HUES6 (cell line): ENCODE data around the gene ACO2.
"Not testable (repeated sequence)": the region's sequence is repeated elsewhere in the genome, so short reads cannot be mapped to it uniquely, and the experiment has no call there.

Experiments used
- H3K27ac ChIP-seq: 2 replicates; pipeline ENCODE4 v1.7.0; 2013; ENCODE audit warnings: low read depth, mild to moderate bottlenecking, low read length, inconsistent platforms
- H3K27me3 ChIP-seq: 2 replicates; pipeline ENCODE4 v1.6.1; 2013; ENCODE audit warnings: low read length; ENCODE audit not compliant: control insufficient read depth, insufficient read depth
- H3K36me3 ChIP-seq: 2 replicates; pipeline ENCODE4 v1.6.1; 2013; ENCODE audit warnings: low read length; ENCODE audit not compliant: control insufficient read depth, insufficient read depth
- H3K4me1 ChIP-seq: 2 replicates; pipeline ENCODE4 v1.6.1; 2013; ENCODE audit warnings: low read length; ENCODE audit not compliant: control insufficient read depth, insufficient read depth
- H3K4me3 ChIP-seq: 2 replicates; pipeline ENCODE4 v1.5.1; 2013; ENCODE audit warnings: low read depth, low read length
- H3K9ac ChIP-seq: one replicate; pipeline ENCODE4 v1.6.1; 2013; ENCODE audit warnings: mild to moderate bottlenecking, low read length
- H3K9me3 ChIP-seq: 2 replicates; pipeline ENCODE4 v1.6.1; 2013; ENCODE audit warnings: low read depth, low read length; ENCODE audit not compliant: control insufficient read depth, insufficient read depth

ACO2 gene

DNA sequence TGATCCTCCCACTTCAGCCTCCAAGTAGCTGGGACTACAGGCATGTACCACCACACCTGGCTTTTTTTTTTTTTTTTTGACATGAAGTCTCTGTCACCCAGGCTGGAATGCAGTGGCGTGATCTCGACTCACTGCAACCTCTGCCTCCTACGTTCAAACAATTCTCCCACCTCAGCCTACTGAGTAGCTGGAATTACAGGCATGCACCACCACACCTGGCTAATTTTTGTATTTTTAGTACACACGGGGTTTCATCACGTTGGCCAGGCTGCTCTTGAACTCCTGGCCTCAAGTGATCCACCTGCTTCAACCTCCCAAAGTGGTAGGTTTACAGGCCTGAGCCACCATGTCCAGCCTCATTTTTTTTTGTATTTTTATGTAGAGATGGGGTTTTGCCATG, 28.4 kb upstream of the ACO2 start:
- H3K9me3 ChIP-seq, H3K27me3 ChIP-seq, H3K27ac ChIP-seq, H3K4me1 ChIP-seq, H3K4me3 ChIP-seq, H3K9ac ChIP-seq: not testable (repeated sequence)
- H3K36me3 ChIP-seq: peaks cover 50% of the 10 kb centered on the region

- no peaks in the 10 kb centered on the region for H3K27me3 ChIP-seq
- H3K9ac ChIP-seq: no peak overlapping the region
- H3K27ac ChIP-seq: no peak overlapping the region
- H3K36me3 ChIP-seq: peaks cover 32% of the 10 kb centered on the region
- H3K4me1 ChIP-seq: no peaks in the 10 kb centered on the region
- H3K9me3 ChIP-seq: no peaks in the 10 kb centered on the region
- H3K4me3 ChIP-seq: no peak overlapping the region
Measured at GRCh38 chr22:41442240-41442792, 26.6 kb upstream of the ACO2 start.

- peak overlapping the region; percentile 86; the same call in 1 of the 2 replicates for H3K27ac ChIP-seq
Measured at GRCh38 chr22:41444360-41445128, 24.4 kb upstream of the ACO2 start.

GRCh38 chr22:41445129-41446056, 23.5 kb upstream of the ACO2 start:
- H3K9ac ChIP-seq: peak overlapping the region; percentile 98
- peaks cover 13% of the 10 kb centered on the region for H3K36me3 ChIP-seq
- H3K27ac ChIP-seq: peak overlapping the region; percentile 86; the same call in 1 of the 2 replicates
- peak overlapping the region; percentile 72 for H3K4me3 ChIP-seq
- H3K4me1 ChIP-seq: peaks cover 5% of the 10 kb centered on the region; the same call in 1 of the 2 replicates
- H3K27me3 ChIP-seq: no peaks in the 10 kb centered on the region
- H3K9me3 ChIP-seq: no peaks in the 10 kb centered on the region

More at GRCh38 chr22:41444360-41445128, 24.4 kb upstream of the ACO2 start:
- H3K9me3 ChIP-seq: no peaks in the 10 kb centered on the region
- H3K4me1 ChIP-seq: peaks cover 5% of the 10 kb centered on the region; the same call in 1 of the 2 replicates
- H3K4me3 ChIP-seq: peak overlapping the region; percentile 72
- no peaks in the 10 kb centered on the region for H3K27me3 ChIP-seq
- peaks cover 16% of the 10 kb centered on the region for H3K36me3 ChIP-seq
- H3K9ac ChIP-seq: peak overlapping the region; percentile 98

GRCh38 chr22:41446057-41446501, 22.8 kb upstream of the ACO2 start:
- H3K4me1 ChIP-seq: peaks cover 5% of the 10 kb centered on the region; the same call in 1 of the 2 replicates
- peak overlapping the region; percentile 98 for H3K9ac ChIP-seq
- no peaks in the 10 kb centered on the region for H3K27me3 ChIP-seq
- H3K27ac ChIP-seq: peak overlapping the region; percentile 86
- peak overlapping the region; percentile 72 for H3K4me3 ChIP-seq
- peaks cover 13% of the 10 kb centered on the region for H3K36me3 ChIP-seq
- H3K9me3 ChIP-seq: no peaks in the 10 kb centered on the region

DNA sequence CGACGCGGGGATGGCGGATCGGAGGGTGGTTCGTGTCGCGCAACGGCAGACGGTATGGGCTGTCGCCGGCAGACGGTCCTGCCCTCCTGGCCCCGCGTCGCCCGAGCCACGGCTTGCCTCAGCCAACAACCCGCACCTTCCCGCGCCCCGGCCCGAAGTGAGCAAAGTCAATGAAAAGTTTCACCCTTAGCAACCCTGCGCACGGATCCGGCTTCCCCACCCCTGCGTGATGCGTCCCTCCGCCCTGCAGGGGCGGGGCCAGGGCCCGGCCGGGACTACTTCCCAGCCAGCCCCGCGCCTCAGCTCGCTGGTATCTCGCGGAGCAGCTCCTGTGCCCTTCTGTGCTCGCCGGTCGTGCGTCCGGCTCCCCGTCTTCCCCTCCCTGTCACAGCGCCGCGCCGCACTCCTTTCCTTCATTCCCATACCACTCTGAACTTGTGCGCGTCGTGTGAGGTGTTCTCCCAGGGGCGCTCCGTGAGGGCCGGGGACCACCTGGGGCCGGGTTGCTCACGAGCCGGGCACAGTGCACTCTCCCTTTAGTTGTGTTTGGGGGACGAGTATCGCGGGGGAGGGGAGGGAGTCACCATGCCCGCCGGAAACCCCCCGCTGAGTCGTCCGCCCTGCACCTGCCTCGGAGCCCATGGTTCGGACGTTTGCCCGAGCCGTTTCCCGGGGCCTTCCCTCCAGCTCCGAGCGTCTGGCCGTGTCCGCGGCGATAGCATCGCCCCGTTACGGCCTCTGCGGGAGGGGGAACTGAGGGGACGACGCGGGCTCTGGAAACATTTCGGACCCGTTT, 22.1 kb upstream of the ACO2 start, which contains the start of gene TOB2:
TSS of gene TOB2 (minus strand) at position 163 of the 796 bp plus-strand sequence. CDS start 9,456 bp downstream, outside the sequence.
- H3K27ac ChIP-seq: peak within 1 kb of the TSS; percentile 97
- H3K4me1 ChIP-seq: peaks cover 5% of the 10 kb centered on the region; the same call in 1 of the 2 replicates
- H3K9ac ChIP-seq: peak within 1 kb of the TSS; percentile 98
- no peaks in the 10 kb centered on the region for H3K9me3 ChIP-seq
- H3K27me3 ChIP-seq: no peaks in the 10 kb centered on the region
- peaks cover 13% of the 10 kb centered on the region for H3K36me3 ChIP-seq
- H3K4me3 ChIP-seq: peak within 1 kb of the TSS; percentile 72

- peak overlapping the region; percentile 97 for H3K27ac ChIP-seq
- H3K4me1 ChIP-seq: peaks cover 5% of the 10 kb centered on the region; the same call in 1 of the 2 replicates
- H3K27me3 ChIP-seq: no peaks in the 10 kb centered on the region
- peaks cover 7% of the 10 kb centered on the region for H3K36me3 ChIP-seq
- no peaks in the 10 kb centered on the region for H3K9me3 ChIP-seq
- H3K4me3 ChIP-seq: peak overlapping the region; percentile 72
- peak overlapping the region; percentile 98 for H3K9ac ChIP-seq
Measured at GRCh38 chr22:41447435-41448188, 21.3 kb upstream of the ACO2 start.

GRCh38 chr22:41448189-41448808, 20.6 kb upstream of the ACO2 start:
- Histone ChIP-seq H3K36me3 (no peaks in the 10 kb centered on the region; the same call in 1 of the 2 replicates), H3K4me1 (peaks cover 5% of the 10 kb centered on the region; the same call in 1 of the 2 replicates), H3K9me3 (no peaks in the 10 kb centered on the region), H3K27ac (peak overlapping the region; percentile 97), H3K9ac (peak overlapping the region; percentile 98), H3K27me3 (no peaks in the 10 kb centered on the region), H3K4me3 (peak overlapping the region; percentile 72)

DNA sequence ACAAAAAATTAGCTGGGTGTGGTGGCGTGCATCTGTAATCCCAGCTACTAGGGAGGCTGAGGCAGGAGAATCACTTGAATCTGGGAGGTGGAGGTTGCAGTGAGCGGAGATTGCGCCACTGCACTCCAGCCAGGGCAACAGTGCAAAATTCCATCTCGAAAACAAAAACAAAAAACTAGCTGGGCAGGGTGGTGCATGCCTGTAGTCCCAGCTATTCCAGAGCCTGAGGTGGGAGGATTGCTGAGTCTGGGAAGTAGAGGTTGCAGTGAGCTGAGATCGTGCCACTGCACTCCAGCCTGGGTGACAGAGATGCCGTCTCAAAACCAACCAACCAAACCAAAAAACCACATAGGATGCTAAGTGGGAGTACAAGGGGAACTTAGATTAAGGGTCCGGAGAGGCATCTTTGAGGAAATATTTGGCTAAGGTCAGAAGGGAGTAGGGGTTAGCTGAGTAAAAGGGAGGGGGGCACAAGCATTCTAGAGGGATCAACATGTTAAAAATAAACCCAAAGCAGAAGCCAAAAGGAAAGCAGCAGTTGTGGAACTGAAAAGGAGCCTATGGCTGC, 10.7 kb upstream of the ACO2 start:
- Histone ChIP-seq H3K27ac (no peak overlapping the region), H3K9me3 (no peaks in the 10 kb centered on the region), H3K4me3 (no peak overlapping the region), H3K9ac (no peak overlapping the region), H3K27me3 (no peaks in the 10 kb centered on the region), H3K4me1 (no peaks in the 10 kb centered on the region), H3K36me3 (peaks cover 54% of the 10 kb centered on the region)
